Stimulated activated CD8-positive, alpha-beta memory T cell treated with anti-CD3 and anti-CD28 coated beads, Interleukin-15, amount 100 ng/mL, for 4 hours (primary cell): ENCODE measurements around the gene MAPK8IP3.

Source experiments
- DNase-seq, 2 donors: peaks; one replicate each; pipeline ENCODE4 v3.0.0-alpha.2; 2020; ENCODE audit warnings: low read depth in 2 of 2

MAPK8IP3 gene

DNA sequence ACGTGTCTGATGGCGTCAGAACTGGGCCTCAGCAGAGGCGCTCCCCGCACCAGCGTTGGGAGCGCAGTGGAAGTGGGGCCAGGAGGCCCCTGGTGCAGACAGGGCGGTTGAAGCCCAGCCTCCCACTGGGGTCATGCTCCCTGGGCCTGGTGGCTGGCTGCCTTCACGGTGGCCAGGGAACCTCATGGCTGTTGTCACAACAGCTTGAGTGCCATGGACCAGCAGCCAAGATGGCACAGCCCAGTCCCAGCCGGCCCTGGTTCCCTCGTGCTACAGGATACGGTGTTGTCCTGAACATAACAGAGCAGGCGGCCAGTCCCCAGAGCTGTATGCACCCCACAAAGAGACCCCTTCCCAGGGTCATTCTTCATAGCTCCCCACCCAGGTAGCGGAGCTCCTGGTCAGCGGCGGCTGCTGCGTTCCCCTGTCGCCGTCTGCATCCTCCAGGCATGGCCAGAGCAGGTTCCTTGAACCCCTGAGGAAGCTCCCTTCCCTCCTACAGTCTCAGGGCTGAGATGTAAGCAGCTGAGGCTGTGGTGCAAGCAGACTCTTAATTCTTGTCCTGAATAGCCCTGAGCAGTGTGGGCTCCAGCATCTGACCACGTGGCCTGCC is 35.7 kb downstream of the MAPK8IP3 start:
- DNase-seq, result no peak

DNA sequence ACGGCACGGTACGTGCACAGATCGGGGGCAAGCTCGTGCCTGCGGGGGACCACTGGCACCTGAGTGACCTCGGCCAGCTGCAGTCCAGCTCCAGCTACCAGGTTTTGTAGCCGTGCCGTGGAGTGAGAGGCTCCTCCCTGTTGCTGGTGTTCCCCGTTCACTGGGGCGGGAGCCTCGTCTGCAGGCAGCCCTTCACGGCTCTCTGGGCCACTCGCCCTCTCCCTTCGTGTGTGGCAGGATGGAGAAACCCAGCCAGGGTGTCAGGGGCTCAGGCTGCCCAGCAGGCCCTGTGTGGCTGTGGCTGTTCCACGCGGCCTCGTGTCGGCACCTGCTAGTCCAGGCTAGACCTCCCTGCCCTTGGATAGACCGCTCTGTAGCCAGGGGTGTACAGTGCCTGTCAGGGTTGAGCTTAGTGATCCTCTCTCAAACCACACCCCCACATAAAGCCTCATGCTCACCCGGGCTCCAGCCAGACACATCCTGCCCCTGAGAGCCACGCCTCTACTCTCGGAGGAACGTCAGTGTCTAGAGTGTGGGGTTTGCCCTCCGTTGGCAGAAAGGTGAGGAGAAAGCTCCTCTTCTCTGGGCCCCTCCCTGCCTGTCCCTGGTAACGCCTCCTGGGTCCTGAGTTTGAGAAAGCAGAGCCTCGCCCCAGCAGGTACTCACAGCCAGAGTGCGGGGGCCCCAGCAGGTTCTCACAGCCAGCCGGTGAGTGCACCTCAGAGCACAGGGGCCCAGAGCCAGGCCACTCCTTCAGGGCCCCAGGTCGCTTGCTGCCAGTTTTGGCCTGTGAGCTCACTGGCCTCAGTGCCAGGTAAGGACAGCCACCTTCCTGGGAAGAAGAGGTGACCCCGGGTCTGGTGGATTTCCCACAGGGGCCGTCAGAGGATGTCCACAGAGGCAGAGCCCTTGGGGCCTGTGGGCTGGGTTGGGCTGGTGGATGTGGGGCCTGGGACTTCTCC is 37.7 kb downstream of the MAPK8IP3 start:
- no peak for DNase-seq

DNA sequence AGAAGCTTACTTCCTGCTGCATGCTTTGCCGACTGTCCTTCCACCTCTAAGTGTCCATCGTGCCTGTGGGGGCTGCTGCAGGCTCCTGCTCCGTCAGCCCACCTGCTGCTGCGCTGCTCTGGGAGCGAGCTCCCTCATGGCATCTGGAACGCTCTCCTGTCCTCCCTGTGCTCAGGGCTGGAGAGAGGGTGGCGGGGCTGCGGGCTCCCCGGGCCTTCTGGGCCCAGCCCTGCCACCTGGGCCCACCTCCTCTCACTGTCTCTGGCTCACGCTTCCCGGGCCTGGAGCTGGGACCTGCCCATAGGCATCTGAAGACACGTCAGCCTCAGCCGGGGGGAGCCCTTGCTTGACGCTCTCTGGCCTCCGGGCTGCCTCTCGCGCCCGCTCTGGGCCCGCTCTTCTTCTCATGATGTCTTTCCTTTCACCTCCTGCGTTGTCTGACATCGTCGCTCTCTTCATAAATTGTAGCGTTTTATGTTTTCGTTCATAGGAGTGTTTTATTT is 38.4 kb downstream of the MAPK8IP3 start:
- no peak for DNase-seq

DNA sequence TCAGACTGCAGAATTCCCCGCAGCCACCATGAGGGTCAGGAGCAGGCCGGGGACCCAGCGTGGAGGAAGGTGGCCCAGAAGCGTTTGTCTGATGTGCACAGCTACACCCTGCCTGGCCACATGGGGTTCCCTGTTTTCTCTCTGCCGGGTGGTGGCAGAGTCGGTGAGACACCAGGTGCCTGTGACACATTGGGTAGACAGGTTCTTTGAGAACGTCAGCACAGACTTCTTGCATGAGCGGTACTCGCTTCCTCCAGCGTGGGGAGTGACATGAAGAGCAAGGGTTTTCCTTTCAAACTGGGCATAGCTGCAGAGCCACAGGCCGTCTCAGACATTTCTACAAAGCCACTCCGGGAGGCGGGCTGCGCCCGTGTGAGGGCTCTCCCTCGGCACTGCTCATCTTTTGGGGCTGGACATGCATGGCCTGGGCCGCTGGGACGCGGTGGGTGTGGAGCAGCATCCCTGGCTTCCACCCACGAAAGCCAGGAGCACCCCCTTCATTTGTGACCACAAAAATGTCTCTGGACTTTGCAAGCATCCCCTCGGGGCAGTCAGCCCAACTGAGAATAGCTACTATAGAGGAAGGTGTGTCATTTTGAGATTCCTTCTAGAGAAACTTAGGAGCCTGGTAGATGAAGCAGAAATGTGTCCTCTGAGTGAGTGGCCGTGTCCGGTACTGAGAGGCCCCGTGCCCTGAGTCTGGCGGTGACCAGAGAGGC is 39.3 kb downstream of the MAPK8IP3 start:
- DNase-seq, result no peak

DNA sequence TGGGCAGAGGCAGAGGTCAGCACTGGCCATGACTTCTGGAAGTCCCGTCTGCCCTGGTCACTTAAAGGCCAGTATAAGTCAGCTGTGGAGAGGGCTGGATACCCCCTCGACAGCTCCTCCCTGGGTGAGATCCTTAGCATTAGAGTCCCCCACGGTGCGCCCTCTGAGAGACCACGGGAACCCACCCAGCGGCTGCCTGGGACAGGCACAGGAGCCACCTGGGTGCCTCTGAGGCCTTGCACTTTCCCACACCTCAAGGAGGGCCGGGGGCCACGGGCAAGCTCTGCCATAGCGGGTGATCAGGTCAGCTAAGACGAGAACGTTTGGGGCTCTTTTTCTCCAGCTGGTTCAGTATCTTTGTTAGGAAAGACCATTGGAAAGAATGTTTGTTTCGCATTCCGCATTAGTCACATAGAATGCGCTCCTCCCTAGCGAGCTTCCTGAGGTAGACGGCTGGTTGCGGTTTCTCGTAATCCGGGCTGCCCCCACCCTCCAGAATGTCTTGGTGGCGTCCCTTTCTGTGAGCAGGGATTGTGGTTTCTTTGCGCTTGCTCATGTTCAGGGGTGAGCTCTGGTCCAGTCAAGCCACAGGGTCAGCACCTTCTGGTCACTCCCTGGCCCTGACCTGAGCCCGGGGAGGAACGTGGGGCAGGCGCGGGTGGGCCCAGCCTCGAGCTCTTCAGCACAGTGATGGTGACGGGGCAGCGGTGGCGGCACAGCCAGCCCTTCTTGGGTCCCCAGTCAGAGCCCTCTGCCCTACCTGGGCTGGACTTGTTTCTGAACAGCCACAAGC is 40.1 kb downstream of the MAPK8IP3 start:
- no peak for DNase-seq

DNA sequence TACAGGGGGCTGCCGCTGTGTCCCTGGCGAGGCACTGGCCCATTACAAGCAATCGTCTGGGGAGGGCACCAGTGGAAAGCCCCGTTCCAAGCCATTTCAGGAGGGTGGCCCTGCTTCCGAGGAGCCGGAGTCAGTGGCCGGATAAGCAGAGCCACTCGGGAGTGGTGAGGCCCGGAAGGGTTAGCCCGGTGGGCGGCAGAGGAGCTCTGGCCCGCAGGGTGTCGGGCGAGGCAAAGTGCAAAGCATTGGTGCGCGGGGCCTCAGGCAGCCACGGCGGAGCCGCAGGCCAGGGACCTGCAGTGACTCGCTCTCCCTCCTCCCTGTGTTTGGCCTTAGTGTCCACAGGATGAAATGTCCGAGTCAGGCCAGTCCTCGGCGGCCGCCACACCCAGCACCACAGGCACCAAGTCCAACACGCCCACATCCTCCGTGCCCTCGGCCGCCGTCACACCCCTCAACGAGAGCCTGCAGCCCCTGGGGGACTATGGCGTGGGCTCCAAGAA is 40.7 kb downstream of the MAPK8IP3 start:
- DNase-seq, result no peak

DNA sequence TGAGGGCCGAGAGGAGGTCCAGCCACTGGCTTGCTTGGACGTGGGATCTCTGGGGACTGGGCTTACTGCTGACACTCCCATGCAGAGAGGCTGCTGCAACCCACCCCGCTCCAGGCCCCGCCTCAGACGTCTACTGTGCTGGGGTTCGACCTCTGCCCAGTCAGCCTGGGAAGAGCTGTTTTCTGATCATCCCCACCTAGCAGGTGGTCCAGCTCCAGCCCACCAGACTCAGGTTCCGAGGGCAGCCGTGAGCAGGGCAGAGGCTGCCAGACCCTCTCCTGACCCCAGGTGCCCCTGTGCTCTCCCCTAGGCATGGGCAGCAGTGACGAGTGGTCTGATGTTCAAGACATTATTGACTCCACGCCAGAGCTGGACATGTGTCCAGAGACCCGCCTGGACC is 41.9 kb downstream of the MAPK8IP3 start:
- no peak for DNase-seq

- no peak for DNase-seq
These were observed 43.4 kb downstream of the MAPK8IP3 start for GRCh38 chr16:1749152-1750117.

DNA sequence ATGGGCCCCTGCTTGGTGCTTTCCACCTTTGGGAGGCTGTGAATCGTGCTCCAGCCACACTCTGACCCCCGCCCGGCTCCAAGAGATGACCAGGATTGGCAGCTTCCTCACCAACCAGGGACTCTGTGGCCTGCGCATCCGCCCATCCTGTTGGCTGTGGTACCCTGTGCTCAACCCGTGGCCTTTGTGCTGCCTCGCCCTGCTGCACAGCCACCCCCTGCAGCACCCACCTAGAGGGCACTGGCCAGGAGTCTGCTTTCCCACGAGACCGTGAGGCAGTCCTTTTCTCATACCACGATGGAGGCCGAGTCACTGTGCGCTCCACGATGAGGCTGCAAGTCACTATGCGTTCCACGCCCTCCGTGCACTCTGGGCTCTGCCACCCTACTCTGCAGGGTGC is 46.0 kb downstream of the MAPK8IP3 start:
- DNase-seq, result no peak

- DNase-seq, result no peak
These were observed 46.9 kb downstream of the MAPK8IP3 start for GRCh38 chr16:1752853-1753252.

GRCh38 chr16:1754204-1754603 is 48.2 kb downstream of the MAPK8IP3 start:
- DNase-seq, result no peak

GRCh38 chr16:1757714-1758461 is 51.9 kb downstream of the MAPK8IP3 start:
- no peak for DNase-seq

DNA sequence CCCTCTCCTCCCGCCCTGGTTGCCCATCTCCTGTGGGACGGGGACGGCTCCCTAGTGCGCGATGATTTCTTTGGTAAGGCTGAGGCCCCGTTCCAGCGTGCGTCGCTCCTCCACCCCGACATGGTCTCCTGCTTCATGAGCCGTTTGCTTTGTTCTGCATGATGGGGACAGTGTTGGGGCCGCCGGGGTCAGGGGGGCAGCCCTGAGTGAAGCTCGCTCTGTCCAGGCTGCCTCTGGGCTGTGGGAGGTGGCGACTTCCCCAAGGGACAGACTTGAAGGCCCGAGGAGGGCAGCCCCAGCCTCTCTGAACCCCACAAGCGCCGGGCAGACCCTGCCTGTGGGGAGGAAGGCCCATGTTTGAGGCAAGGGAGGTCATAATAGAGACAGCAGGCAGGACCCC is 52.9 kb downstream of the MAPK8IP3 start:
- no peak for DNase-seq

DNA sequence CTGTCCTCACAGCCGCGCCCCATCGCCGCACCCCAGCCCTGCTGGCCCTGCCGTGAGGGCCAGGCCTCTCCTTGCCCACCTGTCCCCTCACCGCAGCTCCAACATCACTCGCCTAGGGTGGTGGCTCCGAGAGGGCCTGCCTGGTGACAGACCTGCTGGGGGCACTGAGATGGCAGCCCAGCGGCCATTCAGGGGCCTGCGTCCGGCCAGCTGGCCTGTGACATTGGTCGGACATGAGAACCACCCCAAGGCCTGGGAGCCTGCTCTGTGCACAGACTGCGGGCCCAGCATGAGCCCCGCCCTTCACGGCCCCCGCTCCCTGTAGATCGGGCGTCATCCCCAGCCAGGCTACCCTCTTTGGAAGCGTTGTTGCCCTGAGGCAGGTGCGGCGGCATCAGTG is 53.5 kb downstream of the MAPK8IP3 start:
- DNase-seq, result no peak

GRCh38 chr16:1760911-1761310 is 54.9 kb downstream of the MAPK8IP3 start:
- no peak for DNase-seq

DNA sequence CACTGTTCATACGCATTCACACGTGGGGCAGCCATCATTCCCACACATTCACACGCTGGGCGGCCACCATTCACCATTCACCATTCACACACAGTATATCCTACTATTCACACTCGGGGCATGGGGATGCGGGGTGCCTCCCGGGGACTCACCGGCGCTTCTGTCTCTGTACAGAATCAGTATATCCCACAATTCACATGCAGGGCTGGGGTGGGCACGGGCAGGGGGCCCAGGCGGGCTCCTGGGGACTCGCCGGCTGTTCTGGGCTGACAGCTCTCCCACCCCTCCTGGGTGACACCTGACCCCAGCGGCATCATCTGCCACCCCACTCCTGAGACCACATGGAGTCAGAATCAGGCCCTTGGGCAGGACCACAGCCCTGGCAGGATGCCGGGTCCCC is 55.8 kb downstream of the MAPK8IP3 start:
- DNase-seq, result no peak

- DNase-seq, result no peak
These were observed 56.3 kb downstream of the MAPK8IP3 start for GRCh38 chr16:1762196-1762878.

DNA sequence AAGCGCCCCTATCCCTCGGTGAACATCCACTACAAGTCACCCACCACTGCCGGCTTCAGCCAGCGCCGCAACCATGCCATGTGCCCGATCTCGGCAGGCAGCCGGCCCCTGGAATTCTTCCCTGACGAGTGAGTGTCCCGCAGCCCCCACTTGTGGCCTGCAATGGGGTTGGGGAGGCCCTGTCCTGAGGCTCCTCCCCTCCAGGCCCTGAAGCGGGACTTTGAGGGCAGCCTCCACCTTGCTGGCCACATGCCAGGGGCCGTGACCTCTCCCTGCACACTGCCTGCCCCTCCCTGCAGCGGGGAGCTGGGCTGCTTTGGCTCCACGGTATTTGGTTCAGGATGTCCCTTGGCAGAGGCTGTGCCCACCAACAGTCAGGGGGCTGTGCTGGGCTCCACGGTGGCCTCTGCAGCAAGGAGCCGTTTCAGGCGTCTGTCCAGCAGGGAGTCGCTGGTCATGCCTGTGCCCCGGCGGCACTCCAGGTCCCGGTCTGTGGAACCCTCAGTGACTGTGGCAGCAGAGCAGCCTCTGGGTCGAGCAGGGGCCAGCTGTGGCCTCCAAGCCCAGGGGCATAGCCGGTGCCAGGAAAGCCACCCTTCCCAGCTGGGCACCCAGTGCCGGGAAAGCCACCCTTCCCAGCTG is 57.0 kb downstream of the MAPK8IP3 start:
- DNase-seq, result no peak
